ENCODE results near the gene ZNF841.
"Not testable (repeated sequence)": the region's sequence is repeated elsewhere in the genome, so short reads cannot be mapped to it uniquely, and the experiment has no call there.

The ZNF841 gene

GRCh38 chr19:52066258-52066863 is 29.2 kb downstream of the ZNF841 start:
- no peak for DNase-seq (ENCODE audit: low spot score)

- no peak for DNase-seq (ENCODE audit: low spot score)
These were observed 30.2 kb downstream of the ZNF841 start for GRCh38 chr19:52065399-52065798.

GRCh38 chr19:52056480-52056879 is 39.1 kb downstream of the ZNF841 start:
- not testable (repeated sequence) for DNase-seq (ENCODE audit: low spot score)

- DNase-seq (ENCODE audit: low spot score) = not testable (repeated sequence)
These were observed 43.8 kb downstream of the ZNF841 start for GRCh38 chr19:52051736-52052135.

- peak; percentile 93 for DNase-seq (ENCODE audit: low spot score)
These were observed 46.7 kb downstream of the ZNF841 start, which contains the start of gene ZNF432 for GRCh38 chr19:52048555-52049501. Gene ZNF432 (minus strand): TSS chr19:52048838. CDS start chr19:52046868, 1,970 bp downstream.

GRCh38 chr19:52039169-52039568 is 56.4 kb downstream of the ZNF841 start:
- DNase-seq (ENCODE audit: low spot score) = no peak

- no peak for DNase-seq (ENCODE audit: low spot score)
These were observed 61.4 kb downstream of the ZNF841 start for GRCh38 chr19:52034051-52034728.

GRCh38 chr19:52028780-52029123 is 66.8 kb downstream of the ZNF841 start:
- no peak for DNase-seq (ENCODE audit: low spot score)

- DNase-seq (ENCODE audit: low spot score) = peak; percentile 93
These were observed 67.4 kb downstream of the ZNF841 start, which contains the start of gene ZNF614 for GRCh38 chr19:52028027-52028779. Gene ZNF614 (minus strand): TSS chr19:52028379. CDS start chr19:52025745, 2,634 bp downstream.

- DNase-seq (ENCODE audit: low spot score) = not testable (repeated sequence)
These were observed 69.1 kb downstream of the ZNF841 start for GRCh38 chr19:52026255-52026990.

- DNase-seq (ENCODE audit: low spot score) = not testable (repeated sequence)
These were observed 71.1 kb downstream of the ZNF841 start for GRCh38 chr19:52024478-52024877.

- no peak for DNase-seq (ENCODE audit: low spot score)
These were observed 73.4 kb downstream of the ZNF841 start for GRCh38 chr19:52022193-52022592.

GRCh38 chr19:52020506-52020905 is 75.1 kb downstream of the ZNF841 start:
- no peak for DNase-seq (ENCODE audit: low spot score)
